ENCODE measurements around the gene WHRN. TPM values are rescaled to one million over a fixed set of nuclear protein-coding genes. Genes with fewer than 3 reads are reported as not detected.

The WHRN gene
- total RNA-seq, 1 donor from 2014 or later: 14.5 TPM

DNA sequence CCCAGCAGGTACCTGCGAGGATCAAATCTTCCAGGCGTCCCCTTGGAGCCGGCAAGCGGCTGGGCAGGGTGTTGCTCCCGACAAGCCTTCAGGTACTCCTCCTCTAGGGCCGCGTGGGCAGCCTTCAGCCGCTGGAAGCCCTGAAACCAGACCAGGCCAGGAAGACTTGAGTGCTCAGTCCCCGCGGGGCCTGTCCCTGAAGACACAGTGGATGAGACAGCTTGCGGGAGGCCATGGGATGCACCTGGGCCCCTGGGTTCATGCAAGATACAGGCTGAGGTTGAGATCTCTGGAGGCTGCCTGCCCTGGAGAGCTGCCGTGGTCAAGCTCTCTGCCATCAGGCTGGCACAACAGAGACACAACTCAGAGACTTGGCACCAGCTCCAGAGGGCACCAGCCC, 142.9 kb downstream of the WHRN start:
- Mint-ChIP-seq H3K36me3 (ENCODE audit: low read depth) (peaks cover 95% of the 10 kb centered on the region), H3K4me1 (peaks cover 64% of the 10 kb centered on the region), H3K27me3 (no peaks in the 10 kb centered on the region), H3K4me3 (no peak overlapping the region), H3K9me3 (peaks cover 4% of the 10 kb centered on the region), H3K27ac (peak overlapping the region; percentile 88)
- ChIA-PET POLR2A (interaction anchor here (1.5 to 15.2 kb wide), 4 partner anchors 8 to 30 kb away, joined by 4 to 913 read pairs (median 34); partner anchors contain the start of gene AKNA), CTCF (interaction anchor here (1.1 to 2.5 kb wide), 3 partner anchors 23 to 44 kb away, joined by 3 to 8 read pairs (median 6); no protein-coding TSS in a partner anchor)
- TF ChIP-seq, protein P1, sequence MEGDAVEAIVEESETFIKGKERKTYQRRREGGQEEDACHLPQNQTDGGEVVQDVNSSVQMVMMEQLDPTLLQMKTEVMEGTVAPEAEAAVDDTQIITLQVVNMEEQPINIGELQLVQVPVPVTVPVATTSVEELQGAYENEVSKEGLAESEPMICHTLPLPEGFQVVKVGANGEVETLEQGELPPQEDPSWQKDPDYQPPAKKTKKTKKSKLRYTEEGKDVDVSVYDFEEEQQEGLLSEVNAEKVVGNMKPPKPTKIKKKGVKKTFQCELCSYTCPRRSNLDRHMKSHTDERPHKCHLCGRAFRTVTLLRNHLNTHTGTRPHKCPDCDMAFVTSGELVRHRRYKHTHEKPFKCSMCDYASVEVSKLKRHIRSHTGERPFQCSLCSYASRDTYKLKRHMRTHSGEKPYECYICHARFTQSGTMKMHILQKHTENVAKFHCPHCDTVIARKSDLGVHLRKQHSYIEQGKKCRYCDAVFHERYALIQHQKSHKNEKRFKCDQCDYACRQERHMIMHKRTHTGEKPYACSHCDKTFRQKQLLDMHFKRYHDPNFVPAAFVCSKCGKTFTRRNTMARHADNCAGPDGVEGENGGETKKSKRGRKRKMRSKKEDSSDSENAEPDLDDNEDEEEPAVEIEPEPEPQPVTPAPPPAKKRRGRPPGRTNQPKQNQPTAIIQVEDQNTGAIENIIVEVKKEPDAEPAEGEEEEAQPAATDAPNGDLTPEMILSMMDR (IDR thresholded peaks at IDR 0.05): no peak
- ATAC-seq (ENCODE audit: low read depth) (no peak), DNase-seq (no peak)
- intact Hi-C loops (cut with micrococcal nuclease): no loop called here

GRCh38 chr9:114361542-114361941, 143.7 kb downstream of the WHRN start:
- Mint-ChIP-seq H3K9me3 (peaks cover 4% of the 10 kb centered on the region), H3K4me1 (peaks cover 55% of the 10 kb centered on the region)

GRCh38 chr9:114359801-114360200, 145.5 kb downstream of the WHRN start:
- ChIA-PET CTCF (no interaction called here), POLR2A (no interaction called here)
- TF ChIP-seq, protein P1 (IDR thresholded peaks at IDR 0.05): no peak
- Mint-ChIP-seq H3K27ac (peak overlapping the region; percentile 65), H3K36me3 (ENCODE audit: low read depth) (peaks cover 99% of the 10 kb centered on the region), H3K27me3 (no peaks in the 10 kb centered on the region), H3K4me1 (peaks cover 39% of the 10 kb centered on the region), H3K9me3 (peaks cover 3% of the 10 kb centered on the region), H3K4me3 (no peak overlapping the region)
- ATAC-seq (ENCODE audit: low read depth): no peak
- intact Hi-C loops (cut with micrococcal nuclease): no loop called here
- DNase-seq: no peak

More at GRCh38 chr9:114361542-114361941, 143.7 kb downstream of the WHRN start:
- DNase-seq: no peak
- H3K4me3 Mint-ChIP-seq: no peak overlapping the region
- H3K27me3 Mint-ChIP-seq: no peaks in the 10 kb centered on the region
- POLR2A ChIA-PET: interaction anchor here (1.5 to 15.2 kb wide), 4 partner anchors 8 to 31 kb away, joined by 4 to 913 read pairs (median 34); partner anchors contain the start of gene AKNA
- H3K27ac Mint-ChIP-seq: peak overlapping the region; percentile 82
- intact Hi-C loops (cut with micrococcal nuclease): no loop called here
- H3K36me3 Mint-ChIP-seq (ENCODE audit: low read depth): peaks cover 95% of the 10 kb centered on the region
- CTCF ChIA-PET: no interaction called here
- TF ChIP-seq, protein P1 (IDR thresholded peaks at IDR 0.05): no peak
- no peak for ATAC-seq (ENCODE audit: low read depth)

- Mint-ChIP-seq H3K27ac (peak overlapping the region; percentile 82), H3K4me1 (peaks cover 21% of the 10 kb centered on the region), H3K36me3 (ENCODE audit: low read depth) (peaks cover 94% of the 10 kb centered on the region), H3K9me3 (no peaks in the 10 kb centered on the region), H3K4me3 (no peak overlapping the region), H3K27me3 (no peaks in the 10 kb centered on the region)
- POLR2A ChIA-PET: interaction anchor here (1.4 to 1.6 kb wide), 2 partner anchors 15 to 30 kb away, joined by 4 to 5 read pairs; partner anchors contain the start of gene AKNA
- no peak for ATAC-seq (ENCODE audit: low read depth)
- intact Hi-C loops (cut with micrococcal nuclease): no loop called here
- TF ChIP-seq, protein P1 (IDR thresholded peaks at IDR 0.05): no peak
- no peak for DNase-seq
- CTCF ChIA-PET: no interaction called here
Observed at GRCh38 chr9:114357911-114358328, 147.4 kb downstream of the WHRN start.

DNA sequence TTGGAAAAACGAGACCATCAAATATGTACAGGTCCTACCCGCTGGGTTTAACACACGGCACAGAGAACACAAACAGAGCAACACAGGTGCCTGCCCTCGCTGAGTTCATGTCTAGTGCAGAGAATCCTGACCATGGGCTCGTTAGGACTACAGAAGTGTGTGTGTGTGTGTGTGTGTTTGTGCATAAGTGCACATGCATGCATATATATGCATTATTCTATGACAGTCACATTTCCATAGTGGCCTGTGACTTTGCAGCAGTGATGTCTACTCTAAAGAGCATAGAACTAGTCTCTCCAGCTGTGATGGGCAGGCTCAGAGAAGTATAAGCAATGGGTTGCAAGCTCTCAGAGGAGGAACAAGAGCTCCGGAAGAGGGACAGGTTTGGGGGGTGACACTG, 147.9 kb downstream of the WHRN start:
- Mint-ChIP-seq H3K9me3 (no peaks in the 10 kb centered on the region), H3K27me3 (no peaks in the 10 kb centered on the region), H3K27ac (peak overlapping the region; percentile 41), H3K4me3 (no peak overlapping the region), H3K4me1 (peaks cover 19% of the 10 kb centered on the region), H3K36me3 (ENCODE audit: low read depth) (peaks cover 92% of the 10 kb centered on the region)
- CTCF ChIA-PET: no interaction called here
- intact Hi-C loops (cut with micrococcal nuclease): no loop called here
- no peak for ATAC-seq (ENCODE audit: low read depth)
- POLR2A ChIA-PET: no interaction called here
- DNase-seq: no peak
- TF ChIP-seq, protein P1 (IDR thresholded peaks at IDR 0.05): no peak

Measured in activated B cell treated with CpG ODN at 0.5 μM for 24 hours (primary cell).